ENCODE results near the gene RNF40. TPM values are rescaled to one million over a fixed set of nuclear protein-coding genes. Genes with fewer than 3 reads are reported as not detected.

RNF40 gene
- total and polyA plus RNA-seq, 2 of the 8 experiments (the other 6 are each of a cell fraction or from before 2014, with no cell fraction given), result 38.5 to 68.7 TPM

DNA sequence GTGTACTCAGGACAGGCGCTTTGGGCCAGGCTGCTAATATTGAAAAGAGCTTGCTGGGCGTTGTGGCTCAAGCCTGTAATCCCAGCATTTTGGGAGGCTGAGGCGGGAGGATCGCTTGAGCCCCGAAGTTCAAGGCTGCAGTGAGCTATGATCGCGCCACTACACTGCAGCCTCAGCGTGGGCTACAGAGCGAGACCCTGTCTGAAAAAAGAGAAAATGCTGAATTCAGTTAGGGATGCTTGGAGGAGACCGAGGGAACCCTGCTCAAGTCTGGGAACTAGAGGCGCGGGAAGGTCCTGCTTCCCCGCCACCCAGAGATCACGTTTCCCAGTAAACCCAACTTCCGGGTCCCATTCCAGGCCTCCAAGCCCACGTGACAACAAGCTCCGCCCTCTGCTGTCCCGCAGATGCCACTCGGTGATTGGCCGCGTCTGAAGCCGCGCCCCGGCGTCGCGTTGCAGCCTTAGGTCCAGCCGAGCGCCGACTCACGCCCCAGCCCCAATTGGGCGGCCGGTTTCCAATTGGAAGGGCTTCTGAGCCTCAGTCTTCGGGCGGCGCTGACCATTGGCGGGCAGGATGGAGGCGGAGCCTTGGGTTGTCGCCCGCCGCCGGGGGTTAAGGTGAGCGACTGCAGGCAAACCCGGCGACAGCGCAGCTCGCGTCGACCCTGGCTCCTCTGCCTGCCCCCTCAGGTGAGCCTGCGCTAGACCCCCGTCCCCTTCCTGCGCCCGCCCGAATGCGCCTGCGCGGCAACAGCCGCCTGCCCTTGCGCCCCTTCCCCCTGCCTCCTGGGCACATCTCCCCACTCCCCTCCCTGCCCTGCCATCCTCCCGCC, 14.1 kb upstream of the RNF40 start, which contains the start of gene PHKG2 (continued):
- TF ChIP-seq, protein P1, sequence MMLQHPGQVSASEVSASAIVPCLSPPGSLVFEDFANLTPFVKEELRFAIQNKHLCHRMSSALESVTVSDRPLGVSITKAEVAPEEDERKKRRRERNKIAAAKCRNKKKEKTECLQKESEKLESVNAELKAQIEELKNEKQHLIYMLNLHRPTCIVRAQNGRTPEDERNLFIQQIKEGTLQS (IDR thresholded peaks at IDR 0.05; ENCODE audit: insufficient read depth, low read depth, low read length), result peak; percentile 79
- no peak for TF ChIP-seq JUND (IDR thresholded peaks at IDR 0.05; ENCODE audit: low read length)
- TF ChIP-seq TEAD4 (IDR thresholded peaks at IDR 0.05; ENCODE audit: low read depth, low read length), result peak; percentile 18; the same call in 1 of the 2 replicates
- TF ChIP-seq CTBP2 (IDR thresholded peaks at IDR 0.05; ENCODE audit: borderline replicate concordance, insufficient read depth, insufficient read length, low read length), result no peak
- TF ChIP-seq CHD2 (IDR thresholded peaks at IDR 0.05; ENCODE audit: low read length), result no peak

All from H1 (cell line).